ENCODE measurements around the gene GPR171. TPM values are rescaled to one million over a fixed set of nuclear protein-coding genes. Genes with fewer than 3 reads are reported as not detected.

Gene GPR171
- total and polyA plus RNA-seq, 2 donors (not counting 1 experiment from before 2014, with no cell fraction given): not detected

- Histone ChIP-seq H3K4me3 (replicated peaks in 1 of 4; ENCODE audit: control extremely low read depth in 1 of 4, insufficient read depth in 1 of 4, low read depth in 3 of 4, low read length in 4 of 4) (no peak overlapping the region), H3K4me1 (ENCODE audit: control insufficient read depth, extremely low read depth, insufficient read depth, low read length) (no peaks in the 10 kb centered on the region), H4K20me1 (ENCODE audit: control insufficient read depth, extremely low read depth, insufficient read depth, low read length) (no peaks in the 10 kb centered on the region), H3K9ac (ENCODE audit: insufficient read depth, low read length) (no peak overlapping the region), H3K9me3 (ENCODE audit: control insufficient read depth, insufficient read depth, low read depth, low read length) (no peaks in the 10 kb centered on the region), H3K79me2 (ENCODE audit: control insufficient read depth, insufficient read depth, low read length) (no peaks in the 10 kb centered on the region), H3K36me3 (ENCODE audit: control insufficient read depth, insufficient read depth, low read length) (no peaks in the 10 kb centered on the region), H3K4me2 (ENCODE audit: extremely low read depth, insufficient read depth, low read length) (no peak overlapping the region), H3K27ac (ENCODE audit: insufficient read depth, low read length) (no peak overlapping the region), H2AFZ (ENCODE audit: low read length) (no peak overlapping the region), H3K27me3 (ENCODE audit: control insufficient read depth, insufficient read depth, low read length) (no peaks in the 10 kb centered on the region)
- DNase-seq (ENCODE audit: low read depth in 2 of 2): no peak
- TF ChIP-seq EZH2 (IDR thresholded peaks at IDR 0.05; ENCODE audit: low read length, missing control alignments) (no peak), CTCF (conservative IDR thresholded peaks at IDR 0.05 in 1 of 2, IDR thresholded peaks at IDR 0.05 in 1 of 2; ENCODE audit: low read depth in 1 of 2, low read length in 2 of 2) (no peak)
Observed at GRCh38 chr3:151154566-151154965, 48.5 kb downstream of the GPR171 start.

- Histone ChIP-seq H3K9me3 (ENCODE audit: control insufficient read depth, insufficient read depth, low read depth, low read length) (no peaks in the 10 kb centered on the region), H3K9ac (ENCODE audit: insufficient read depth, low read length) (no peak overlapping the region), H2AFZ (ENCODE audit: low read length) (no peak overlapping the region), H3K27ac (ENCODE audit: insufficient read depth, low read length) (no peak overlapping the region), H4K20me1 (ENCODE audit: control insufficient read depth, extremely low read depth, insufficient read depth, low read length) (no peaks in the 10 kb centered on the region), H3K79me2 (ENCODE audit: control insufficient read depth, insufficient read depth, low read length) (no peaks in the 10 kb centered on the region), H3K36me3 (ENCODE audit: control insufficient read depth, insufficient read depth, low read length) (no peaks in the 10 kb centered on the region), H3K4me2 (ENCODE audit: extremely low read depth, insufficient read depth, low read length) (no peak overlapping the region), H3K4me1 (ENCODE audit: control insufficient read depth, extremely low read depth, insufficient read depth, low read length) (no peaks in the 10 kb centered on the region), H3K4me3 (replicated peaks in 1 of 4; ENCODE audit: control extremely low read depth in 1 of 4, insufficient read depth in 1 of 4, low read depth in 3 of 4, low read length in 4 of 4) (no peak overlapping the region), H3K27me3 (ENCODE audit: control insufficient read depth, insufficient read depth, low read length) (no peaks in the 10 kb centered on the region)
- TF ChIP-seq EZH2 (IDR thresholded peaks at IDR 0.05; ENCODE audit: low read length, missing control alignments) (no peak), CTCF (conservative IDR thresholded peaks at IDR 0.05 in 1 of 2, IDR thresholded peaks at IDR 0.05 in 1 of 2; ENCODE audit: low read depth in 1 of 2, low read length in 2 of 2) (no peak)
- DNase-seq (ENCODE audit: low read depth in 2 of 2): no peak
Observed at GRCh38 chr3:151152455-151153079, 50.4 kb downstream of the GPR171 start.

Other genes starting within 250 kb of the GPR171 start
- gene CLRN1, start 230.5 kb downstream of the GPR171 start, total RNA-seq: not detected in 2 replicates
- not detected in 2 replicates for gene CLRN1, start 230.5 kb downstream of the GPR171 start, polyA plus RNA-seq
- 4.3 and 4.9 TPM in 2 replicates for gene MED12L, start 117.6 kb downstream of the GPR171 start, total RNA-seq
- gene MED12L, start 117.6 kb downstream of the GPR171 start, polyA plus RNA-seq: 0.21 and 0.94 TPM in 2 replicates
- gene P2RY14, start 75.3 kb upstream of the GPR171 start, total RNA-seq: not detected in 2 replicates
- gene P2RY14, start 75.3 kb upstream of the GPR171 start, polyA plus RNA-seq: 0.09 and 0.26 TPM in 2 replicates
- gene GPR87, start 113.6 kb upstream of the GPR171 start, total RNA-seq: 0.17 and 0.26 TPM in 2 replicates
- 0.05 and 0.11 TPM in 2 replicates for gene GPR87, start 113.6 kb upstream of the GPR171 start, polyA plus RNA-seq
- gene P2RY13, start 126.3 kb upstream of the GPR171 start, total RNA-seq: under 0.01 TPM in 1 of 2 replicates, not detected in the other
- gene P2RY13, start 126.3 kb upstream of the GPR171 start, polyA plus RNA-seq: 0.03 TPM in 1 of 2 replicates, not detected in the other
- 1.8 and 2.5 TPM in 2 replicates for gene P2RY12, start 181.5 kb upstream of the GPR171 start, total RNA-seq
- gene P2RY12, start 181.5 kb upstream of the GPR171 start, polyA plus RNA-seq: 0.34 and 0.45 TPM in 2 replicates

Data from fibroblast of lung (primary cell).